WTC11 (cell line): ENCODE results near the gene BCL2L1. TPM values are rescaled to one million over a fixed set of nuclear protein-coding genes. Genes with fewer than 3 reads are reported as not detected.

Source experiments
- ATAC-seq: fragments of 200-7000 bp; cut with Tn5 transposase; 2 replicates; pipeline ENCODE4 v1.10.0; 2021; ENCODE audit warnings: mild to moderate bottlenecking, moderate library complexity
- CTCF ChIA-PET: fragments of 300-600 bp; sonication (Branson Sonifier 250); formaldehyde crosslinking; loops from one replicate; lab custom pipeline; 2021; ENCODE audit warnings: antibody characterized with exemption; lab: Charles Lee
- POLR2A ChIA-PET: fragments of 350-600 bp; sonication (Branson Sonifier 250); formaldehyde crosslinking; loops from one replicate; lab custom pipeline; 2021; ENCODE audit warnings: antibody characterized with exemption; lab: Charles Lee
- DNase-seq: peaks from one replicate; pipeline ENCODE4 v3.0.0; 2021; ENCODE audit warnings: low spot score
- H3K27ac Mint-ChIP-seq: 2 replicates; pipeline ENCODE4 v1.8.0; 2021; ENCODE audit warnings: mixed read lengths
- H3K27me3 Mint-ChIP-seq: 2 replicates; pipeline ENCODE4 v1.8.0; 2021; ENCODE audit warnings: low read depth, mild to moderate bottlenecking, moderate library complexity, mixed read lengths
- H3K36me3 Mint-ChIP-seq: 2 replicates; pipeline ENCODE4 v1.8.0; 2021; ENCODE audit warnings: mixed read lengths
- H3K4me1 Mint-ChIP-seq: 2 replicates; pipeline ENCODE4 v1.8.0; 2022; ENCODE audit warnings: mixed read lengths
- H3K4me3 Mint-ChIP-seq: 2 replicates; pipeline ENCODE4 v1.8.0; 2021; ENCODE audit warnings: mild to moderate bottlenecking, moderate library complexity, mixed read lengths
- H3K9me3 Mint-ChIP-seq: 2 replicates; pipeline ENCODE4 v1.8.0; 2021; ENCODE audit warnings: mixed read lengths
- CBFB ChIP-seq: sonication (generic); formaldehyde crosslinking; IDR thresholded peaks from 2 replicates; pipeline ENCODE4 v1.8.1; 2022; ENCODE audit warnings: mild to moderate bottlenecking, low read depth, missing genetic modification reagents
- CREB1 ChIP-seq: sonication (generic); formaldehyde crosslinking; IDR thresholded peaks from 2 replicates; pipeline ENCODE4 v1.8.0; 2023; ENCODE audit warnings: mild to moderate bottlenecking, missing genetic modification reagents
- CREM ChIP-seq: sonication (generic); formaldehyde crosslinking; IDR thresholded peaks from 2 replicates; pipeline ENCODE4 v1.8.1; 2022; ENCODE audit warnings: mild to moderate bottlenecking, missing genetic modification reagents, moderate library complexity
- EMX1 ChIP-seq: fragments of 250-450 bp; sonication (Bioruptor Pico); IDR thresholded peaks from 2 replicates; pipeline ENCODE4 v1.8.0; 2021; ENCODE audit warnings: mild to moderate bottlenecking
- ESRRA ChIP-seq: sonication (generic); formaldehyde crosslinking; IDR thresholded peaks from 2 replicates; pipeline ENCODE4 v1.8.1; 2022; ENCODE audit warnings: mild to moderate bottlenecking, missing genetic modification reagents, borderline replicate concordance
- FOXJ3 ChIP-seq: sonication (generic); formaldehyde crosslinking; IDR thresholded peaks from 2 replicates; pipeline ENCODE4 v1.9.0; 2021; ENCODE audit warnings: missing genetic modification reagents, mild to moderate bottlenecking, borderline replicate concordance
- GTF2I ChIP-seq: fragments of 250-450 bp; sonication (Bioruptor Pico); conservative IDR thresholded peaks from 2 replicates; pipeline ENCODE4 v1.4.0; 2021; ENCODE audit warnings: mild to moderate bottlenecking
- MYBL2 ChIP-seq: sonication (generic); formaldehyde crosslinking; IDR thresholded peaks from 2 replicates; pipeline ENCODE4 v1.8.1; 2023; ENCODE audit warnings: mild to moderate bottlenecking, moderate library complexity, missing genetic modification reagents
- NR1H2 ChIP-seq: sonication (generic); formaldehyde crosslinking; IDR thresholded peaks from 2 replicates; pipeline ENCODE4 v1.9.0; 2021; ENCODE audit warnings: mild to moderate bottlenecking, moderate library complexity, missing genetic modification reagents
- NR2C2 ChIP-seq: sonication (generic); formaldehyde crosslinking; IDR thresholded peaks from 2 replicates; pipeline ENCODE4 v1.8.0; 2022; ENCODE audit warnings: mild to moderate bottlenecking, missing genetic modification reagents
- OVOL2 ChIP-seq: fragments of 250-450 bp; sonication (Bioruptor Pico); IDR thresholded peaks from 2 replicates; pipeline ENCODE4 v1.9.0; 2021; ENCODE audit warnings: mild to moderate bottlenecking, borderline replicate concordance
- PRRX2 ChIP-seq: fragments of 250-450 bp; sonication (Bioruptor Pico); IDR thresholded peaks from 2 replicates; pipeline ENCODE4 v1.8.0; 2021; ENCODE audit warnings: mild to moderate bottlenecking
- ZNF232 ChIP-seq: sonication (generic); formaldehyde crosslinking; IDR thresholded peaks from 2 replicates; pipeline ENCODE4 v1.8.0; 2022; ENCODE audit warnings: mild to moderate bottlenecking, missing genetic modification reagents
- total RNA-seq: library from RNA; stranded (reverse); gene quantifications from 3 replicates; pipeline ENCODE4 v1.2.3, GENCODE V29; 2021
- TF ChIP-seq, protein P1 (sequence below): sonication (generic); formaldehyde crosslinking; IDR thresholded peaks from 2 replicates; pipeline ENCODE4 v1.8.1; 2022; ENCODE audit warnings: low read depth, missing genetic modification reagents, borderline replicate concordance
- TF ChIP-seq, protein P2 (sequence below): sonication (generic); formaldehyde crosslinking; IDR thresholded peaks from 2 replicates; pipeline ENCODE4 v1.8.1; 2023; ENCODE audit warnings: mild to moderate bottlenecking, missing genetic modification reagents, moderate library complexity
- TF ChIP-seq, protein P3 (sequence below): fragments of 250-450 bp; sonication (Bioruptor Pico); IDR thresholded peaks from 2 replicates; pipeline ENCODE4 v2.1.2; 2022; ENCODE audit warnings: mild to moderate bottlenecking, moderate library complexity
- TF ChIP-seq, protein P4 (sequence below): sonication (generic); formaldehyde crosslinking; IDR thresholded peaks from 2 replicates; pipeline ENCODE4 v1.8.0; 2022; ENCODE audit warnings: missing genetic modification reagents
- TF ChIP-seq, protein P5 (sequence below): sonication (generic); formaldehyde crosslinking; IDR thresholded peaks from 2 replicates; pipeline ENCODE4 v1.8.0; 2022; ENCODE audit warnings: mild to moderate bottlenecking, missing genetic modification reagents

Gene BCL2L1
- total RNA-seq, 1 experiment from 2014 or later: 62.0 TPM

DNA sequence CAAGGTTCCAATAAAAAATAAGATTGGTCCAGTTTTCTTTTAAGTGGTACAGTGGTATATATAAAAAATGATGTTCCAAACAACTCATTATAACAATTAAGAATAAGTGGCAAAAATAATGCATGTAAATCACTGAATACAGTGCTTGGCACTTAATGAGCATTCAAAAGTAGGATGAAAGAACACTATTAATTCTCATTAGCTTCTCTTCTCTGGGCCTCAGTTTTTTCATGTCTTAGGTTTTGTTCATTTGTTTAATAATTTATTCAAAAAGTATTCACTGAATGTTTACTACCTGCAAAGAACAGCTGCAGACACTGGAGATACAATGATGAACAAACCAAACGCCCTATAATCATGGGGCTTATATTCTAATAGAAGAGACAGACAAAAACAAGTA is 21.1 kb downstream of the BCL2L1 start:
- H3K4me1 Mint-ChIP-seq: peaks cover 40% of the 10 kb centered on the region
- DNase-seq (no peak), ATAC-seq (no peak)
- TF ChIP-seq NR1H2 (CRISPR knock-in tag): no peak
- no peak for TF ChIP-seq ZNF232
- no peak for TF ChIP-seq MYBL2
- TF ChIP-seq, protein P1, sequence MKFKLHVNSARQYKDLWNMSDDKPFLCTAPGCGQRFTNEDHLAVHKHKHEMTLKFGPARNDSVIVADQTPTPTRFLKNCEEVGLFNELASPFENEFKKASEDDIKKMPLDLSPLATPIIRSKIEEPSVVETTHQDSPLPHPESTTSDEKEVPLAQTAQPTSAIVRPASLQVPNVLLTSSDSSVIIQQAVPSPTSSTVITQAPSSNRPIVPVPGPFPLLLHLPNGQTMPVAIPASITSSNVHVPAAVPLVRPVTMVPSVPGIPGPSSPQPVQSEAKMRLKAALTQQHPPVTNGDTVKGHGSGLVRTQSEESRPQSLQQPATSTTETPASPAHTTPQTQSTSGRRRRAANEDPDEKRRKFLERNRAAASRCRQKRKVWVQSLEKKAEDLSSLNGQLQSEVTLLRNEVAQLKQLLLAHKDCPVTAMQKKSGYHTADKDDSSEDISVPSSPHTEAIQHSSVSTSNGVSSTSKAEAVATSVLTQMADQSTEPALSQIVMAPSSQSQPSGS (CRISPR knock-in tag): no peak
- TF ChIP-seq, protein P2, sequence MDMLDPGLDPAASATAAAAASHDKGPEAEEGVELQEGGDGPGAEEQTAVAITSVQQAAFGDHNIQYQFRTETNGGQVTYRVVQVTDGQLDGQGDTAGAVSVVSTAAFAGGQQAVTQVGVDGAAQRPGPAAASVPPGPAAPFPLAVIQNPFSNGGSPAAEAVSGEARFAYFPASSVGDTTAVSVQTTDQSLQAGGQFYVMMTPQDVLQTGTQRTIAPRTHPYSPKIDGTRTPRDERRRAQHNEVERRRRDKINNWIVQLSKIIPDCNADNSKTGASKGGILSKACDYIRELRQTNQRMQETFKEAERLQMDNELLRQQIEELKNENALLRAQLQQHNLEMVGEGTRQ (CRISPR knock-in tag): no peak
- TF ChIP-seq EMX1: no peak
- no peak for TF ChIP-seq OVOL2
- no peak for TF ChIP-seq GTF2I (CRISPR knock-in tag)
- TF ChIP-seq CREB1 (CRISPR knock-in tag): no peak
- no peak for TF ChIP-seq FOXJ3 (CRISPR knock-in tag)
- TF ChIP-seq ESRRA (CRISPR knock-in tag): no peak
- TF ChIP-seq CBFB (CRISPR knock-in tag): no peak
- no peak for TF ChIP-seq PRRX2 (CRISPR knock-in tag)
- TF ChIP-seq, protein P3, sequence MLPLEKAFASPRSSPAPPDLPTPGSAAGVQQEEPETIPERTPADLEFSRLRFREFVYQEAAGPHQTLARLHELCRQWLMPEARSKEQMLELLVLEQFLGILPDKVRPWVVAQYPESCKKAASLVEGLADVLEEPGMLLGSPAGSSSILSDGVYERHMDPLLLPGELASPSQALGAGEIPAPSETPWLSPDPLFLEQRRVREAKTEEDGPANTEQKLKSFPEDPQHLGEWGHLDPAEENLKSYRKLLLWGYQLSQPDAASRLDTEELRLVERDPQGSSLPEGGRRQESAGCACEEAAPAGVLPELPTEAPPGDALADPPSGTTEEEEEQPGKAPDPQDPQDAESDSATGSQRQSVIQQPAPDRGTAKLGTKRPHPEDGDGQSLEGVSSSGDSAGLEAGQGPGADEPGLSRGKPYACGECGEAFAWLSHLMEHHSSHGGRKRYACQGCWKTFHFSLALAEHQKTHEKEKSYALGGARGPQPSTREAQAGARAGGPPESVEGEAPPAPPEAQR: no peak
- TF ChIP-seq, protein P4, sequence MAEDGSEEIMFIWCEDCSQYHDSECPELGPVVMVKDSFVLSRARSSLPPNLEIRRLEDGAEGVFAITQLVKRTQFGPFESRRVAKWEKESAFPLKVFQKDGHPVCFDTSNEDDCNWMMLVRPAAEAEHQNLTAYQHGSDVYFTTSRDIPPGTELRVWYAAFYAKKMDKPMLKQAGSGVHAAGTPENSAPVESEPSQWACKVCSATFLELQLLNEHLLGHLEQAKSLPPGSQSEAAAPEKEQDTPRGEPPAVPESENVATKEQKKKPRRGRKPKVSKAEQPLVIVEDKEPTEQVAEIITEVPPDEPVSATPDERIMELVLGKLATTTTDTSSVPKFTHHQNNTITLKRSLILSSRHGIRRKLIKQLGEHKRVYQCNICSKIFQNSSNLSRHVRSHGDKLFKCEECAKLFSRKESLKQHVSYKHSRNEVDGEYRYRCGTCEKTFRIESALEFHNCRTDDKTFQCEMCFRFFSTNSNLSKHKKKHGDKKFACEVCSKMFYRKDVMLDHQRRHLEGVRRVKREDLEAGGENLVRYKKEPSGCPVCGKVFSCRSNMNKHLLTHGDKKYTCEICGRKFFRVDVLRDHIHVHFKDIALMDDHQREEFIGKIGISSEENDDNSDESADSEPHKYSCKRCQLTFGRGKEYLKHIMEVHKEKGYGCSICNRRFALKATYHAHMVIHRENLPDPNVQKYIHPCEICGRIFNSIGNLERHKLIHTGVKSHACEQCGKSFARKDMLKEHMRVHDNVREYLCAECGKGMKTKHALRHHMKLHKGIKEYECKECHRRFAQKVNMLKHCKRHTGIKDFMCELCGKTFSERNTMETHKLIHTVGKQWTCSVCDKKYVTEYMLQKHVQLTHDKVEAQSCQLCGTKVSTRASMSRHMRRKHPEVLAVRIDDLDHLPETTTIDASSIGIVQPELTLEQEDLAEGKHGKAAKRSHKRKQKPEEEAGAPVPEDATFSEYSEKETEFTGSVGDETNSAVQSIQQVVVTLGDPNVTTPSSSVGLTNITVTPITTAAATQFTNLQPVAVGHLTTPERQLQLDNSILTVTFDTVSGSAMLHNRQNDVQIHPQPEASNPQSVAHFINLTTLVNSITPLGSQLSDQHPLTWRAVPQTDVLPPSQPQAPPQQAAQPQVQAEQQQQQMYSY: no peak
- no peak for TF ChIP-seq CREM (CRISPR knock-in tag)
- ChIA-PET CTCF (interaction anchor here (1.0 to 1.7 kb wide), 3 partner anchors 22 to 133 kb away, joined by 4 to 6 read pairs (median 5); no protein-coding TSS in a partner anchor), POLR2A (no interaction called here)
- peaks cover 5% of the 10 kb centered on the region for H3K36me3 Mint-ChIP-seq
- no peaks in the 10 kb centered on the region for H3K27me3 Mint-ChIP-seq
- no peak overlapping the region for H3K4me3 Mint-ChIP-seq
- H3K27ac Mint-ChIP-seq: peak overlapping the region; percentile 80
- H3K9me3 Mint-ChIP-seq: no peaks in the 10 kb centered on the region

DNA sequence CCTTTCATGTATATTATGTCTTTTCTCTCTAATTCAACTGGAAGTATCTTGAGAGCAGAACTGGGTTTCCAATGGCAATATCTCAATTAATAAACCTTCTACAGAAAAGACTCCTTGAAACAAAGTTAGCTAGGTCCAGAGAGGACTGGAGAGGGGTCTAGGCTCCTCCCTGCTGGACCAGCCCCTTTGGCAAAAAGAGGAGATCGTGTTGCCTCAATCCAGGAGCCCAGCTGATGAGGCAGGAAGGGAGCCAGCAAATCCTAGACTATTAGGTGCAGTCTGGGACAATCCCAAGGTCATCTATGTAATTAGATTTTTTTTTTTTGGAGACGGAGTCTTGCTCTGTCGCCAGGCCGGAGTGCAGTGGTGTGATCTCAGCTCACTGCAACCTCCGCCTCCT is 21.9 kb downstream of the BCL2L1 start:
- Mint-ChIP-seq H3K36me3 (peaks cover 8% of the 10 kb centered on the region; the same call in 1 of the 2 replicates), H3K9me3 (no peaks in the 10 kb centered on the region), H3K4me1 (peaks cover 45% of the 10 kb centered on the region), H3K27me3 (no peaks in the 10 kb centered on the region), H3K27ac (peak overlapping the region; percentile 19; the same call in 1 of the 2 replicates), H3K4me3 (no peak overlapping the region)
- CTCF ChIA-PET: interaction anchor here (1.1 to 1.7 kb wide), 3 partner anchors 23 to 88 kb away, joined by 4 to 6 read pairs (median 5); no protein-coding TSS in a partner anchor
- no peak for DNase-seq
- no peak for ATAC-seq
- POLR2A ChIA-PET: no interaction called here
- TF ChIP-seq NR2C2 (CRISPR knock-in tag): no peak
- TF ChIP-seq, protein P5, sequence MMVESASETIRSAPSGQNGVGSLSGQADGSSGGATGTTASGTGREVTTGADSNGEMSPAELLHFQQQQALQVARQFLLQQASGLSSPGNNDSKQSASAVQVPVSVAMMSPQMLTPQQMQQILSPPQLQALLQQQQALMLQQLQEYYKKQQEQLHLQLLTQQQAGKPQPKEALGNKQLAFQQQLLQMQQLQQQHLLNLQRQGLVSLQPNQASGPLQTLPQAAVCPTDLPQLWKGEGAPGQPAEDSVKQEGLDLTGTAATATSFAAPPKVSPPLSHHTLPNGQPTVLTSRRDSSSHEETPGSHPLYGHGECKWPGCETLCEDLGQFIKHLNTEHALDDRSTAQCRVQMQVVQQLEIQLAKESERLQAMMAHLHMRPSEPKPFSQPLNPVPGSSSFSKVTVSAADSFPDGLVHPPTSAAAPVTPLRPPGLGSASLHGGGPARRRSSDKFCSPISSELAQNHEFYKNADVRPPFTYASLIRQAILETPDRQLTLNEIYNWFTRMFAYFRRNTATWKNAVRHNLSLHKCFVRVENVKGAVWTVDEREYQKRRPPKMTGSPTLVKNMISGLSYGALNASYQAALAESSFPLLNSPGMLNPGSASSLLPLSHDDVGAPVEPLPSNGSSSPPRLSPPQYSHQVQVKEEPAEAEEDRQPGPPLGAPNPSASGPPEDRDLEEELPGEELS (CRISPR knock-in tag): no peak
